ENCODE measurements around the gene CADM2.
"Not testable (repeated sequence)": the region's sequence is repeated elsewhere in the genome, so short reads cannot be mapped to it uniquely, and the experiment has no call there.

The CADM2 gene

DNA sequence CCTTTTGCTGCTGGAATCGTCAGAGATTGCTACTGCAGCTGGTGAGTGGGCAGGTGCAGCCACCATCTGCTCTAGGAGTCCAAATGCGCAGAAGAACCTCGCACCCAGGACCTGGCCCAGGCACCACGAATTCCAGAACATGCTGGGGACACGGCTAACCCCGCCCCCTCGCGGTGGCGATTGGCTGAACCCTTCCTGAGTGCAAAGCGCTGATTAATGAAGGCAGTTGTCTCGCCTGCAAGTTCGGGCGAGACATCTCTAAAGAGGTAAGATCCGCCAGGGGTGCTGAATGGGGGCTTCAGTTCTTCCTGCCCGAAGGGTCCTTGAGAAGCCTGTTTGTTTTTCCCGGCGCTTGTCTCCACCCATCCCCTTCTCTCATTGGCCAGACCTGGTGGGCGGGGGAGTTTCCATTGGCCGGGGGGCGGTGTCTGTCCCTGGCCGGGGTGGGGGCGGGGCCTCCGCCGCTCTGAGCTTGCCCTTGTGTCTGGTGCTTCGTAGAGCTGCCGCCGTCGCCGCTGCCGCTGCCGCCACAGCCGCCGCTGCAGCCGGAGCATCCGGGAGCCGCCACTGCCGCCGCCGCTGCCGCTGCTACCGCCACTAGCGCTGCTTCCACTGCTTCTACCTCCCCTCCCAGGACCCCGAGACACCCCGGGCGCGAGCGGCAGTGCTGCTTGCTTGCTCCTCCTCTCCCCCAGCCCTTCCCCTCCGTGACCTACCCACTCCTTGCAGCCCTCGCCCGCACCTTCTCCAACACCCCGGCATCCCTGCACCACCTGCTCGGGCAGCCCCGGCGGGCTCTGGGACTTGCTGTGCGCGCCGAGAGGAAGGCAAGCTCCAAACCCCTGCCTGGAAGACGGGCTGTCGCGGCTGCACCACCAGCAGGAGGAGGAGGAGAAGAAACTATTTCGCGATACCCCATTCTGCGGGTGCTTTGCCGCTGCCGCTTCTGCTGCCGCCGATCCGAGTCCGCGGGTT is at the start of gene CADM2:
Gene CADM2, plus strand, starts transcription at position 495 of the 975 bp plus-strand sequence.
- peak; percentile 66 for DNase-seq

- not testable (repeated sequence) for DNase-seq
These were observed 40.2 kb upstream of the CADM2 start for GRCh38 chr3:84918592-84918991.

DNA sequence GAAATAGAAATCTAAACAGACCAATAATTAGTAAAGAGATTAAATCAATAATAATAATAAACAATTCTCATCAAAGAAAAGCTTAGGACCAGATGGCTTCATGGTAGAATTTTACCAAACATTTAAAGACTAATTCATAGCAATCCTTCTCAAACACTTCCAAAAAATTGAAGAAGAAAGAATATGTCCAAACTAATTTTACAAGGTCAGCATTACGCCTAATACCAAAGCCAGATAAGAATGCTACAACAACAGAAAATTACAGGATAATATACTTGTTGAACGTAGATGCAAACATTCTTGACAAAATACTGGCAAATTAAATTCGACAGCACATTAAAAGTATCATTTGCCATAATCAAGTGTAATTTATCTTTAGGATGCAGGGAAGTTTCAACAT is 36.1 kb upstream of the CADM2 start:
- no peak for DNase-seq

DNA sequence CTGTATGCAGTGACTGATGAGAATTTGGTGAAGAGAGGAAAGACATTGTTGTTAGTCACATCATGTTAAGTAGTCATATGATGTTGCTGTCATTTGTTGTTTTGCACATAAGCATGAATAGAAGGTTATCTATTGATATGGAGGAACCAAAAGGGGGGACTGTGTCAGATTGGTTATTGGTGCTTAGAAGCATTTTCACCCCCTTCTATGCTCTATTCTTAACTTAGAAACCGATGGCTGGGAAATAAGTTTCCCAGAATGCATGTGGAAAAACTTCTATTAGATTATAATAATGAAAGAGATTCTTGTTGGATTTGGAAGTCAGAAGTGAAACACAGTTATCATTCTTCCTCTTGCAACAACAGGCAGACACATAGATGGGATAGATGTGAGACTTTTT is 33.2 kb upstream of the CADM2 start:
- DNase-seq, result no peak

GRCh38 chr3:84943379-84943778 is 15.4 kb upstream of the CADM2 start:
- no peak for DNase-seq

- peak; percentile 38 for DNase-seq
These were observed 12.5 kb upstream of the CADM2 start for GRCh38 chr3:84946240-84946639.

DNA sequence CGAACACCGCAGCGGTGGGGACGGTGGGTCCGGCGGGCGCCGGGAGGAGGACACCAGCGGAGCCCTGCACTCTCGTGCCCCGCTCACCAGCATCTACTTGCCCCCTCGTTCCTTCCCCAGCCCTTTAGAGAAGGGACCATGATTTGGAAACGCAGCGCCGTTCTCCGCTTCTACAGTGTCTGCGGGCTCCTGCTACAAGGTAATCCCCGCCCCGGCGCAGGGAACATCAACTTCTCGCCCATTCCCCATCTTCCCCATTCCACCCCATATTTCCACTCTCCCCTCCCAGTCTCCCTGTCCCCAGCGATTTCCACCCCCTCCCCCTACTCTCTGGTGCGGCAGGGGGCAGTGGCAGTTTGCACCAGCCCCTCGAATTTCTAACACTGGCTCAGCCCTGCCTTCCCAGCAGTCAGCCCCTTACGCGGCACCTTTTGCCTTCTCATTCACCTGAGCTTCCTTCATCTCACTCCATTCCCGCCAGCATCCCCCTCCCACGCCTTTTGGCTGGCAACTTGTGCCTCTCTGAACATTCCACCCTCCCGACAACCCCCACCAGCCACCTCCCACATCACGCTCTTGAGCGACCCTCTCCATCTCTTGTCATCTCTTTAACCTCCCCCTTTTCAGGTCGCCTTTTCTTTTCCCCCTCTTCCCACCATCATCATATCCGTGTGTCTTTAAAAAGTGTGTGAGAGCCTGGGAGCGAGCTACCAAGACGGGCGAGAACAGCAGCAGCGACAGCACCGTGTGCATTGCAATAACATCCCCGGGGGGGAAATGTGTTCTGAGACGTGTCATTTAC is 882 bp downstream of the CADM2 start:
- DNase-seq, result no peak

- DNase-seq, result no peak
These were observed 1.8 kb downstream of the CADM2 start for GRCh38 chr3:84960581-84960980.

DNA sequence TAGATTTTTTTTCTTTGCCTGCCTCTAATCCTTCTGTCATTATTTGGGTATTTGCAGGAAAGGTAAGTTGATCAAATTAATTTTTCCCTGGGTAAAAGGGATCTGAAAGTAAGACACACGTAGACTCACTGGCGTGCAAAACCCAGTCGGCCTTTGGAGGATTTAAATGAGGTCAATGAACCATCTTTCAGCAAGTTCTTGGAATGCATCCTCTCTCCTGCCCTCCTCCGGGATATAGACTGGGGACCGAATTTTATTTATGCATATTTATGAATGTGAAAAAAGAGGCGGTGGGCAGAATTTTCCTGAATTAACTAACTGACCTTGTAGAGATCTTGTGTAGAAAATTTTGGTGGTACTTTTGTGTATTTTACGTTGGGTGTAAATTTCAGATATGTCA is 2.2 kb downstream of the CADM2 start:
- DNase-seq, result no peak

DNA sequence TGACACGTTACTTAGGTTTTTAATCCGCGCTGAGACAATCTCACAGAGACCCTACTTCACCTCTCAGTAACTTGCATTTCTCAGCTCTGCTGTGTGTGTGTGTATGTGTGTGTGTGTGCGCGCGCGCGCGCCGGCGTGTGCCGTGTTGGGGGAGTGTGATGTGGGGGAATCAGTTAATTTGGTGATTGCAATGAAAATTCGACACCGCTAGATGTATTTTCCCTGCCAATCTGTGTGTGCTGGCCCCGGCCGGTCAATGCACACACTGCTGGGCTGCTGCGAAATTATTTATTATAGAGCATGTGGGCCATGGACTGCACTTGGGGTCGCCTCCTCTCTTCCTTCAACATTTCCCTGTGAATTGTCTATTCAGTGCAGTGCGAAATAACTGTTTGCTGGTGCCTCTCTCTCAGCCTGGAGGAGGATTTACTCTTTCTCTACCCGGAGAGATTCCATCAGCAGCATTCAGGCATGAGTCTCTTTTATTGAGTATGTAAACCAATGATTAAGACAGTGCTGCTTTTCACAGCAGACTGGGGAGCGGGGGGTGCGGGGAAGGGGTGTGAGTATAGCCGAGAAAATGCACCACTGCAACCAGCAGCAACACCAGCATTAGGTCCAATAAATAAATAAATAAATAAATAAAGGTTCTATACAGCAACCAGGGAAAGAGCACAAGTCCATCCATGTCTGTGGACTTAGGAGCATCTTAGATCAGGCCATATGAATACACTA is 2.9 kb downstream of the CADM2 start:
- DNase-seq, result no peak

DNA sequence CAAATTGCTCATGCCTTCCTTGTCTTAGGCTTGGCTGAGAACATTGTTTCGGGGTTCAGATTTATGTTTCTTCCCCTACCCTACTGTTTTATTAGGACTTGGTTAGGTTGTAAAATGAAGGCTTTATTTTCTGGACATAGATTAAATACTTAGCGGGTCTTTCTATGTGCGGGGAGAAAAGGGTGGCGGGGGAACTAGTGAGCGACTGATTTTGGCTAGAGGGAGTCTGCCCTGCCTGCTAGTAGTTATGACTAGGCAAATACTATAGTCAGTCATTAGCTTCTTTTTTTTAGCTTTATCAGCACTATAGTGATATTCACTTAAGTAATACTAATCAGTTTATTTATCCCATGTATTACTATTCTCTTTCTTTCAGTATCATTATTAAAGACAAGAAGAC is 3.6 kb downstream of the CADM2 start:
- DNase-seq, result no peak

DNA sequence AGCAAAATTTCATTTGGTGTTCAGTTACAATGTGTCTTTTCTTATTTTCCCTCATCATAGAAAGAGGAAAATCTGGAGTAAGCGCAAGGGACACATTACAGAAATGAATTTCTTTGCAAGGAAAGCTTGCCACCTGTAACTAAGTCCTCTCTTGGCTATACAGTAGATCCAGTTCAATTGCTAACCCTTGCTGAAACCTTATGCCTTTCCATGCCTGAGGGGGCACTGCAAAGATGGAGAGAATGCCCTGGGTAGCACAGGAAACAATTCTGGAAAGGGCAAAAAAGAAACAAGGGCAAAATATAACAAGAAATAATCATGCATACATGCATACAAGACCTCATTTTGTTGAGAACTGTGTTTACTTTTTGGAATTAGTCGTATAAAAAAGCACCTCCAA is 4.3 kb downstream of the CADM2 start:
- no peak for DNase-seq

GRCh38 chr3:84965141-84965540 is 6.4 kb downstream of the CADM2 start:
- DNase-seq, result peak; percentile 63

DNA sequence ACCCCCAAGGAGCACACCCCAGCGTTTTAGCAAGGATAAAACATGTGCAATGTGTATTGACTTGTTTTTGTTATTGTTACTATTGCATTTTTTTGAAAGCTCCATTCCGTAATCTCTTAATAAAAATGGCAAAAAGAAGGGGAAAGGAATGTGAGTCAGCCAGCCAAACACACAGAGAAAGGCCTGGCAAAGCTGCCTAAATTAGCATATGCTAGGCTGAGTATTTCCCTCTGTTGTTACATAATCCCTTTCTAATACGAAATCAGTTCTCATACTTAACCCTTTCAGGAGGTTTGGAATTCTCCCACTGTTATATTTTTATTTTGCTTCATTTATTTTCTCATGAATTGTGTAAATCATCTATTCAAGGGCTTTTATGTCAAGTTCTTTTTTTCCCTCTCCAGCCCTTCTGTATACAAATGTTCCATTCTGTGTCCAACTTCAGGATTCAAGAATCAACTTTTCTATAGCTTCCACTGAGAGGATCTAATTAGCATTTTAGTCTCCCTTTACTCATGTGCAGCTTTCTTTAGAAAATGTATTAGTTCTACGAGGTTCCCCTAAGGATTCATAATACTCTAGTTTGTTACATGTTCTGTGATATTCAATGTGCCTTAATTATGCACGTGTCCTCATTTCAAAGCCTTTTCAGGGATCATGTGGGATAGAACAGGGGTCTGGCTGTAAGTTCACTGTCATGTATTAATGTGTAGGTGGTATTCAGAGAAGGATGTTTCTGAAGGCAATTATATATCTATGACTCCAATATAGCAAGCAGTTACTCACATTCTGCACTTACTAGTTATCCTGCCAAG is 9.2 kb downstream of the CADM2 start:
- DNase-seq, result no peak

DNA sequence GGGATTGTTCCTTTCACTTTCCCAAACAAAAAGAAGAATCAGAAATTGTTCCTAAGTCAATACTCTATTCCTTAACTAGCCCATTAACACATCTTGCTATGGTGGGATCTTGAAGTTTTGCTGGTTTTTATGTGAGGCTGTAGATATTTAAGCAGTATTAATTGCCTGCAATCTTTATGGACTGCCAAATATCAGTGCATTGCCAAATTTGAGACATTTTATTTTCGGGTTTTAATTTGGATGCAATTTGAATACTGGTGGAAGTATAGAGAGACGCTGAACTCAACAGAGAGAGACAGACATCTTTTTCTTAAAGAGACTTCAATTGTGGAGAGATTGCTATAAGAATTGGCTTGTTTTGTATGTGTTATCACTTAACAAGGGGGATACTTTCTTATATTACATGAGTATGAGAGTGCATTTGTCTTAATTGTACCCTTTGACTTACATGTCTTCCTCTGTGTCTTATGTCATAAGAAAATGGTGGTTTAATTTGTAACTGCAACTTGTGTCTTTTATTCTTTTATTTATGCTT is 10.0 kb downstream of the CADM2 start:
- no peak for DNase-seq

GRCh38 chr3:84974347-84974746 is 15.6 kb downstream of the CADM2 start:
- DNase-seq, result peak; percentile 31

DNA sequence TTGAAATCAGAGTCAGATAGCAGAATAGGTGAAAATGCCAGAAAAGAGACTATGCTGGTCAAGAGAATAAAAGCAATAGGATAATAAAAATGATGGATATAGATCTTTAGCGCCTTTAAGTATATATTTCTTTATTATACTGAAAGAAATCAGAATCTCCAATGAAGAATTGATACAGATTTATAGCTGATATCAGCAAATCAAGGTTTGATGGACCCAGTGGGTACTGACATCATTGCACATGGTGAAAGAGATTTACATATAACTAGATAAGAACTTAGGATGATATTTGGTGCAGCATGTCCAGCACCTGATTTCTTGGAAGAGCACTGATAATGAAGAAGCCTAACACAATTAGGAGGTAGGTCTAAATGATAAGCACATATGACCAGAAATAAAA is 18.2 kb downstream of the CADM2 start:
- DNase-seq, result no peak

- no peak for DNase-seq
These were observed 20.1 kb downstream of the CADM2 start for GRCh38 chr3:84978843-84979242.

- no peak for DNase-seq
These were observed 21.2 kb downstream of the CADM2 start for GRCh38 chr3:84980011-84980410.

- DNase-seq, result no peak
These were observed 21.7 kb downstream of the CADM2 start for GRCh38 chr3:84980456-84980855.

- no peak for DNase-seq
These were observed 24.7 kb downstream of the CADM2 start for GRCh38 chr3:84983490-84983889.

GRCh38 chr3:84984429-84984828 is 25.6 kb downstream of the CADM2 start:
- DNase-seq, result no peak
